HCT116 (cell line): Measurements from ENCODE around the gene TET2.

Experiments used
- CEBPB ChIP-seq: IDR thresholded peaks from 2 replicates; pipeline ENCODE4 v1.6.1; 2012; ENCODE audit warnings: low read depth
- EZH2 ChIP-seq: fragments of 200-600 bp; sonication (generic); IDR thresholded peaks from 2 replicates; pipeline ENCODE4 v1.6.1; 2017; ENCODE audit warnings: antibody characterized with exemption, mixed run types
- POLR2AphosphoS5 ChIP-seq: IDR thresholded peaks from 2 replicates; pipeline ENCODE4 v1.6.1; 2011; ENCODE audit warnings: mild to moderate bottlenecking, low read depth, low read length, moderate library complexity
- RAD21 ChIP-seq: IDR thresholded peaks from 2 replicates; pipeline ENCODE4 v1.6.1; 2012; ENCODE audit warnings: low read depth, mild to moderate bottlenecking
- ZFX ChIP-seq: fragments of 450-650 bp; IDR thresholded peaks from 2 replicates; pipeline ENCODE4 v1.6.1; 2017
- TF ChIP-seq, protein P1 (sequence below), 3 experiments: fragments of 200-600 bp in 1 of 3; sonication (generic) in 1 of 3; IDR thresholded peaks in 2 of 3; conservative IDR thresholded peaks in 1 of 3; 2 replicates each; pipeline ENCODE4 v1.5.1; 2012 to 2017; ENCODE audit warnings: low read depth in 2 of 3, low read length in 2 of 3, antibody characterized with exemption in 1 of 3, borderline replicate concordance in 1 of 3, control low read depth in 1 of 3, mild to moderate bottlenecking in 1 of 3, mixed read lengths in 1 of 3, mixed run types in 1 of 3, moderate library complexity in 1 of 3; ENCODE audit not compliant: insufficient read depth in 1 of 3

DNA sequence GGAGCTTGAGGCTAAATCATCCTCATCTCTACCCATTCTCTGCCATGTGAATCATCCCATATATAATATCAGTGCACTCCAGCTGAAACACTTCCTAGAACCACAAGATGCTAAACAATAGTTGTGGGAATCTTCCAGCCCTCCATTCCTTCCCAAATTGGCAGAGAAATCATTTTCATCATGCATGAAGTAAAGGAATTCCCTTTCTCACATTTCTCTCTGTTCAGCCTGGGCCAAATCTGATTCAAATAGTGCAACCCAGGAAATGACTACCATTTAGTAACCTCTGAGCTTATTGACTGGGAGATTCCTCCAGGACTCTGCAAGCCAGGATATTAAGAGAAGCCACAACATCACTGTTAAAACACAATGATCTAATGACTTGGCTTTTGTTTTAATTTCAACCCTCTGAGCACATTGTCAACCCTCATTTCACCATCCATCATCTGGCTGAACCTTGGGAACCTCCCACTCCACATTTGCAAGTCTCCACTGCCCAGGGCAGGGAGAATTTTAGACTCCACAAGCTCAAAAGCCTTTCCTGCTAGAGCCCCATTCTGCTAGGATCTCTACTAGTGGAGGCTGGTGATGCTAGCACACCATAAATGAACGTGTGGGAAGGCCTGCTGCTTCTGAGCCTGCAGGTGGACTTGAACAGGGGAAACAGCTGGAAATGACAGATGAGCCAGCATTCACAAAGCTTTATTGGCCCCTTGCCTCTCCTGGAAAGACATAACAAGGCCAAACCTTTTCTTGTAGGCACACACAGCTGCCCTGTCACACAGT lies 133.9 kb downstream of the TET2 start:
- TF ChIP-seq EZH2 (no peak), RAD21 (no peak), ZFX (no peak), POLR2AphosphoS5 (no peak), CEBPB (no peak)
- TF ChIP-seq, protein P1, sequence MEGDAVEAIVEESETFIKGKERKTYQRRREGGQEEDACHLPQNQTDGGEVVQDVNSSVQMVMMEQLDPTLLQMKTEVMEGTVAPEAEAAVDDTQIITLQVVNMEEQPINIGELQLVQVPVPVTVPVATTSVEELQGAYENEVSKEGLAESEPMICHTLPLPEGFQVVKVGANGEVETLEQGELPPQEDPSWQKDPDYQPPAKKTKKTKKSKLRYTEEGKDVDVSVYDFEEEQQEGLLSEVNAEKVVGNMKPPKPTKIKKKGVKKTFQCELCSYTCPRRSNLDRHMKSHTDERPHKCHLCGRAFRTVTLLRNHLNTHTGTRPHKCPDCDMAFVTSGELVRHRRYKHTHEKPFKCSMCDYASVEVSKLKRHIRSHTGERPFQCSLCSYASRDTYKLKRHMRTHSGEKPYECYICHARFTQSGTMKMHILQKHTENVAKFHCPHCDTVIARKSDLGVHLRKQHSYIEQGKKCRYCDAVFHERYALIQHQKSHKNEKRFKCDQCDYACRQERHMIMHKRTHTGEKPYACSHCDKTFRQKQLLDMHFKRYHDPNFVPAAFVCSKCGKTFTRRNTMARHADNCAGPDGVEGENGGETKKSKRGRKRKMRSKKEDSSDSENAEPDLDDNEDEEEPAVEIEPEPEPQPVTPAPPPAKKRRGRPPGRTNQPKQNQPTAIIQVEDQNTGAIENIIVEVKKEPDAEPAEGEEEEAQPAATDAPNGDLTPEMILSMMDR (IDR thresholded peaks at IDR 0.05 in 2 of 3, conservative IDR thresholded peaks at IDR 0.05 in 1 of 3; ENCODE audit: borderline replicate concordance in 1 of 3, insufficient read depth in 1 of 3, low read depth in 2 of 3, low read length in 2 of 3): no peak
